GM18907 (cell line): ENCODE data around the gene LYSMD4.
A peak's percentile ranks its signal among the peaks of the same experiment; 100 is the strongest.
"Not testable (repeated sequence)": the region's sequence is repeated elsewhere in the genome, so short reads cannot be mapped to it uniquely, and the experiment has no call there.

Experiments
- ATAC-seq: cut with Tn5 transposase; IDR thresholded peaks from one replicate; pipeline ENCODE4 v1.9.1; 2021; ENCODE audit warnings: mild to moderate bottlenecking, moderate library complexity; ENCODE audit not compliant: unreplicated experiment

The LYSMD4 gene

GRCh38 chr15:99733268-99734039 is at the start of gene LYSMD4:
TSS of gene LYSMD4 (minus strand) at chr15:99733437. CDS start at chr15:99731999, 1,438 bp downstream.
- peak; percentile 99 for ATAC-seq

DNA sequence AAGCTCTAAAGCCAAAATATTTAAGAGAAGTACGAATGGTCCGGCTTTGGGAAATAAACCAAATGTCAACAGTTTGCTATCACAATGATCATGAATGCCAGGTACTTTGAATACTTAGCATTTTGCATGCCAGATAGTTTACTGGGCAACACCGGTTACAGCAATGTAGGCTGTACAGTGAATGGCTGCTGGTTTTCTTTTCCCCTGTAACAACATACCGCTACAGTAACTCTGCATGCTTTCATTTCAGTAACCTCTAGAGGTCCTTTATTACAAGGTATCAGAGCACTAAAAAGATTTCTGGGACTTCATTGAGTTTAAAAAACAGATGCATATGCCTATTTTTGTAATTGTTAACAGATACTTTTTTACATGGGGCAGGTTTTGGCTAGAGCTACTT is 48.8 kb upstream of the LYSMD4 start:
- not testable (repeated sequence) for ATAC-seq

DNA sequence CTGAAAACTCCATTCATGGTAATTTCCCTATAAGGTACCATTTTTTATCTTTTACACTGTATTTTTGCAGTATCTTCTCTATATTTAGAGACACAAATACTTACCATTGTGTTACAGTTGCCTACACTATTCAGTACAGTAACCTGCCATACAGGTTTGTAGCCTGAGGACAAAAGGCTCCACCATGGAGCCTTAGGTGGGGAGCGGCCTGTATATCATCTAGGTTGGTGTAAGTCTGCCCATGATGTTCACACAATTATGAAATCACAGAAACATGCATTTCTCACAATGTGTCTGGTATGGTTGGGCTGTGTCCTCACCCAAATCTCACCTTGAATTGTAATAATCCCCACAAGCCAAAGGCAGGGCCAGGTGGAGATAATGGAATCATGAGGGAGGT is 43.9 kb upstream of the LYSMD4 start:
- no peak for ATAC-seq

- no peak for ATAC-seq
Observed at GRCh38 chr15:99764522-99764921, 31.3 kb upstream of the LYSMD4 start.

DNA sequence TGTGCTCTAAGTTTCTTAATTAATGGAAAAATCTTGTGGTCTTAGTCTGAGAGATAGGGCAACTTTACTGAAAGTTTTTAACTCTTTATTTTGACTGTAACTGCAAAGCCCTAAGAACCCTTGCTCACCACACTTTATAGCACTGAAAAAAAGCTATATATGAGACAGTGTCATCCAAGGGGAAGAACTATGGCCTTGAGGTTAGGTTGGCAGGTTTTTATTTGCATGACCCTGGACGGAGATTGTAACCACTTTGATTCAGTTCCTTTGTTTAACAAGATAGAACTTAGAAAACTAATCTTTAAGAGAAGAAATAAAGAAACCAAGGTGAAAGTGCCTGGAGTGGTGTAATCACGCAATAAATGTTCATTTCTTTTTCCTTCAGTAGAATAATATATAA is 30.6 kb upstream of the LYSMD4 start:
- ATAC-seq, result peak; percentile 63

DNA sequence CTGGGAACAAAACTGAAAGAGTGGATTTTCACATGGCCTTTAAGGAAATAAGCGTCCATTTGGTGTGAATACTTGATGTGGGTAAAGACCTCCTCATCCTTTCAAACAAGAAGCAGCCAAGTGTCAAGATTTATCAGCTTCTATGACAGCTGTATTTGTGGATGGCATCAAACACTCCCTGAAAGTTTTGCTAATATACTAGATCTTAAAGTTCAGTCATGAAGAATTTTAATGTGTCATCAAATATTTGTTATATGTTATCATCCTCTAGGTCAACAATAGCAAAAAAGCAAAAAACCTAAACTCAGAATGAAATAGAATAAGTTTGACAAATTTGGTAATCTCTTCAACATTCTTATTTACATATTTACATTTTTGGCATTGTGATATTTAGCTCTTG is 29.1 kb upstream of the LYSMD4 start:
- ATAC-seq, result no peak

- ATAC-seq, result peak; percentile 88
Observed at GRCh38 chr15:99755692-99756409, 22.6 kb upstream of the LYSMD4 start.

DNA sequence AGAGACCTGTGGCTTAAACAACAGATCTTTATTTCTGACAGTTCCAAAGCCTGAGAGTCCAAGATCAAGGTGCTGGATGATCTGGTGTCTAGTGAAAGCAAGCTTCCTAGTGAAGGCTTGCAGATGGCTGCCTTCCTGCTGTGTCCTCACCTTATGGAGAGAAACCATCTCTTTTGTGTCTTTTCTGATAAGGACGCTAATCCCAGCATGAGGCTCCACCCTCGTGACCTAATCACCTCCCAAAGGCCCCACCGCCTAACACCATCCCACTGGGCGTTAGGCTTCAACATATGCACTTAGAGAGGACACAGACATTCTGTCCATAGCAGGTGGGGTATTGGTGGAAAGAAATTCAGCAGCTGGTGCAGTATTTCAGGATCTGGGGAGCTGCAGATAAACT is 19.8 kb upstream of the LYSMD4 start:
- ATAC-seq, result no peak

DNA sequence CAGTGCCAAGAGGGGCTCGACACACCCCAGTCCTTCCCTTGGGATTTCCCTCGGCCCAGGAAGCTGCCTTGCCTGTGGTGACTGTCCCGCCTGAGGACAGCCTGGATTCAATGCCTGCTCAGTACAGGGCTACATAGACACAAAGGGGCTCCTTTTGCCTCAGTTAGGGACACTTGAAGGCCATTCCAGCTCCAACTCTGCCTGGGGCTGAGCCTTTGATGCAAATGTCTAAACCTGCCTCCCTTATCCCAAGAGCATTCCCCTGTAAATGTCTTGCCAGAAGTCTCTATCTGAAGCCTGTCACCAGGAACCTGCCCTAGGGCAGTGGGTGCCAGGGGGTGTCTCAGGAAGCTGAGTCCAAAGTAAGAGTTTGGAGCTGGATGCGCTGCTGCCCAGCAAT is 19.3 kb upstream of the LYSMD4 start:
- no peak for ATAC-seq

- not testable (repeated sequence) for ATAC-seq
Observed at GRCh38 chr15:99750326-99750725, 17.1 kb upstream of the LYSMD4 start.

DNA sequence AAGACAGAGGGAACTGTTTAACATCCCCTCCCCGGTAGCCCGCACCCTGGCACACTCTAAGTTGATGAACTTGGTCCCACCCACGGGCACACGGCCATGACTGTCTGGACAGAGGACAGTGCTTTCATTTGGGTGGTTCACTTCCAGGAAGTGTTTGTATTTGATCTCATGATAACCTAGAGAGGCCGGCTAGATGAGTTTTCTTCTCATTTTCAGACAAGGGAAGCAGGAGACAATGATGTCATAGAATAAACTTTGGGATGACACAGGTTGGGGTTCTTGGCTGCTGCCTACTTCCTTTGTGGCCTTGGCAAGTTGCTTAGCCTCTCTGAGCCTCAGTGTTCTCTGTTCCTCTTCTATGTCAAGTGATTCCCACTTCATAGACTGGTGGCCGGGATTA is 16.1 kb upstream of the LYSMD4 start:
- no peak for ATAC-seq

DNA sequence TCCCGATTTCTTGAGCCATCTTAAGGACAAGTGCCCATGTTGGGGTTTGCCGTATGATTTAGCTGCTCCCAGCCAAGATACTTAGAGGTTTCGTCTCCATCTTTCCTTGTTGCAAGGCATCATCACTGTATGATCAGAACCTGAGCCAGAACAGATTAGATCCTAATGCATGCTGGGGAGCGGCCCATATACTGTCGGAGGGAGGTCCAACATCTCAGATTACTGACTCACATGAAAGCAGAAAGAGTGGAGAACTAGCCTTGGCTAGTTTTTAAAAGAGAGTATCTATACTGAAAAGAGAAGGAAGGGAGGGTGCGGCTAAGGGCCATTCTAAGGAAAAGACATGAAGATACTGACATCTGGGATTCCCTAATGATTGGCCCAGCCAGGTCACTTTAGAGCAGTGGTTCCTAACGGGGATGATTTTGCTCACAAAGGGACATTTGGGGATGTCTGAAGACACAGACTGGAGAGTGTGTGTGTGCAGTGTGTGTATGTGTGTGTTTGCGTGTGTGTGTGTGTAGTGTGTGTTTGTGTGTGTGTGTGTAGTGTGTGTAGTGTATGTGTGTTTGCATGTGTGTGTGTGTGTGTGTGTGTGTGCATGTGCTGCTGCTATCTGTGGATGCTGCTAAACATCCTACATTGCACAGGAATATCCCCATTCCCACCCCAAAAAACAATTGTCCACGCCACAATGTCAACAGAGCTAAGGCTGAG is 12.3 kb upstream of the LYSMD4 start:
- no peak for ATAC-seq

GRCh38 chr15:99744142-99744541 is 10.9 kb upstream of the LYSMD4 start:
- ATAC-seq, result no peak

DNA sequence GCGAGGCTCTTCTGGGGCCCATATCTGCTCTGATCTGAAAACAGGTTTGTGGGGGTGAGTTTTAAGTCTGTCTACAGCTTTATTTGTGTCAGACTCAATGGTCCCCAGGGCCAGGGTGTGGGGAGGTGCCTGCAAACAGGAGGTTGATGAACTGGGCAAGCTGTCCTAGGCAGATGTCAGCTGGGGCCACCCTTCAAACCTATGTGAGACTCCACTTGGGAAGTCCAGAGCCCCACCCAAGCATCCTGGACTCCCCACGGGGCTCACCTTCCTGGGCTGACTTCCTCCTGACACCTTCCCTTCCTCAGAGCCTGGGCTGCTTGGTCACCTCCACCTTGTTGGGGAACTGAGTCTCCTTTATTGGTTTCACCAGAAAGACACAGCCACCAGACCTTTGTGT is 8.6 kb upstream of the LYSMD4 start:
- ATAC-seq, result no peak

DNA sequence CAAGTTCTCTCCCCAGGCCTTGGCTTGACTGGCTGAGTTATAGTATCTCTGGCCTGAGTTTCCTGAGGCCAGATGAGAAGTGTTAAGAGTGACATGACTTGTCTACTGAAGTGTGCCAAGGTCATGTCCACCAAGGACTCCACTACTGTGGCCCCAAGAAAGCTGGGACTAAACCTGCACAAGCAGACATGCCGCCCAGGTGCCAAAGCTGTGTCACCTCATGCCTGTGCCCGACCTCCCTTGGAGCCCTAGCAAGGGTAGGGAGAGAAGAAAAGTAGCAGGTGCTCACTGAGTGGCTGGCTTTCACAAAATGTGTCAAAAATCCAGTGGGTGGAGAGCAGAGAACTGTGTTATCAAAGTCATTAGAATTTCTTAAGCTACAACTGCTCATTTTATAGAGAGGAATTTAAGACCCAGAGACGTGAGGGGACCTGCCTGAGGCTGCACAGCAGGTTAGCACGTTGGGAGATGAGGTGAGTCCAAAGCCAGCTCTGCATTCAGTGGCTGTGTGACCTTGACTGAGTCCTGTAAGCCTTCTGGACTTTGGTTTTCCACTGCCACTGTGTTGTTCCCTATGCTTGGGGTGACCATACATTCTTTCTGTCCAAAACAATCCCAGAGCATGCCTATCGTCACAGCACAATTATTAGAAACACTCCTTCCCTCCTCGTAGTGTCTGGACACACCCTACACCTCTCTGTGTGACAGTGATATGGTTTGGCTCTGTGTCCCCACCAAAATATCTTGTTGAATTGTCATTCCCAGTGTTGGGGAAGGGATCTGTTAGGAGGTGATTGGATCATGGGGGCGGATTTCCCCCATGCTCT is 5.0 kb upstream of the LYSMD4 start:
- ATAC-seq, result no peak

- no peak for ATAC-seq
Observed at GRCh38 chr15:99736702-99737101, 3.5 kb upstream of the LYSMD4 start.

GRCh38 chr15:99735868-99736267 is 2.6 kb upstream of the LYSMD4 start:
- ATAC-seq, result no peak

DNA sequence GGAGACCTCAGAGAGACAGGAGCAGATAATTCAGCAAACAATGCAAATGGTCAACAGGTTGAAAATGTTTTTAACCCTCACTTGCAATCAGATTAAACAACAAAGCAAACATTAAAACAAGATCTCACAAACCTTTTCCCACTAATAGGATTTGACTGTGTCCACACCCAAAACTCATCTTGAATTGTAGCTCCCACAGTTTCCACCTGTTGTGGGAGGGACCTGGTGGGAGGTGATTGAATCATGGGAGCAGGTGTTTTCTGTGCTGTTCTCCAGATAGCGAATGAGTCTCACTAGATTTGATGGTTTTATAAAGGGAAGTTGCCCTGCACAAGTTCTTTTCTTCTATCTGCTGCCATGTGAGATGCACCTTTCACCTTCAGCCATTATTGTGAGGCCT is 1.3 kb upstream of the LYSMD4 start:
- ATAC-seq, result no peak

- not testable (repeated sequence) for ATAC-seq
Observed at GRCh38 chr15:99734040-99734291, 729 bp upstream of the LYSMD4 start.

DNA sequence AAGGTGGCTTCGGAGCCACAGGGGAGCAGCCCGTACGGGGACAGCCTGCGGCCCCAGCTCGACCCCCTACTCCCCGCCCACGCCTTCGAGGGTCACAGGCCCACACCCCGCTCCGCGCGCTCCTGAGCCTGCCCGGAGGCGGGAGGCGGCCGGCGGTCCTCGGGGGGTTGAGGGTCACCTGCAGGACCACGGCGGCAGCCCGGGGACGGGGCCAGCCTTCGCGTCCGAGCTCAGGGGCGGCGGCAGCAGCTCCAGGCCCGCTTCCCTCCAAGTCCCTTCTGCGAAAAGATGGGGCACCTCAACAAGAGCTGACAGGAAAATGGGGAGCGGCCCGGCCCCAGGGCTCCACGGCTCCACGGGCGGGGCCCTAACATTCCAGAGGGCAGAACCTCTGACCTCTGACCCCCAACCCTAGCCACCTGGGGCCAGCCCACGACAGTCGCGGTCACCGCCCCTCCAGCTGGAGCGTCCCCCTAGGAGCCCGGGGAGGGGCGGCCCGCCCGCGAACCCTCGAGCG is 428 bp downstream of the LYSMD4 start:
- peak; percentile 20 for ATAC-seq
